ENCODE data around the gene TMEM17.

TMEM17 gene

DNA sequence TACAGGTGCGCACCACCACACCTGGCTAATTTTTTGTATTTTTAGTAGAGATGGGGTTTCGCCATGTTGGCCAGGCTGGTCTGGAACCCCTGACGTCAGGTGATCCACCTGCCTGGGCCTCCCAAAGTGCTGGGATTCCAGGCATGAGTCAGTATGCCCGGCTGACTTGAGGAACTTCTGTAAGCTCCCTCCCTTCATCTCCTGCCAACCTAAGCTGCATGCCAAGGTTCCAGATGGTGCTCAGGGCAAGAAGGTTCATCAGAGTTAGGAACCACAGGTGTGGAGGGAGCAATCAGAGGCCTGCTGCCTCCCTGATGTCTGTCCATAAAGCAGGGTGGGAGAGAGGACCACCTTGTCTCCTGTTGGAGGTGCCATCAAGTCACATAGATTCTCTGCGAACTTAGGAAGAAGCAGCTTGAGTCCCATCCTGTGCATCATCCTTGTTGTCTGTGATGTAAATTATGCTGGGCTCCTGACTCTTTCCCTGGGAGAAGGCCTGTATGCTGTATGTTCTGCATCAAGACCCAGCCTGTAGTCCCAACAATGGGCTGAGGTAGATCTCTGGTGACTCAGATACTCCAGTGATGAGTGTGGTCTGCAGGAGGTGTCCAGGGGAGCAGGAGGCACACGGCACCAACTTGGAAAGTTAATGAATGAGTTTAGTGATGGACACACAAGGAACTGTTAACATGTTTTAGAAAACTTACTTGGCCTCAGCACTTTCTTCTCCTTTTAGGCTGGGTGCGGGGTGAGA lies 53.1 kb downstream of the TMEM17 start:
- DNase-seq, result no peak

- no peak for DNase-seq
Measured at GRCh38 chr2:62450716-62451191, 55.2 kb downstream of the TMEM17 start.

Data from NCI-H446 treated with DMSO at 0.1 percent for 48 hours (cell line).